Measurements from ENCODE around the gene ADRA1B. TPM values are rescaled to one million over a fixed set of nuclear protein-coding genes. Genes with fewer than 3 reads are reported as not detected.
A peak's percentile ranks its signal among the peaks of the same experiment; 100 is the strongest.
"Not testable (repeated sequence)": the region's sequence is repeated elsewhere in the genome, so short reads cannot be mapped to it uniquely, and the experiment has no call there.

ADRA1B gene
- total RNA-seq, 2 experiments from 2014 or later, result not detected

- not testable (repeated sequence) for H3K27me3 Mint-ChIP-seq
Measured at GRCh38 chr5:160008529-160008876, 92.2 kb downstream of the ADRA1B start.

GRCh38 chr5:160008877-160009590, 92.8 kb downstream of the ADRA1B start, which contains the start of gene TTC1:
Gene TTC1, plus strand, starts transcription at chr5:160009139. Its CDS starts 1,390 bp downstream, at chr5:160010529.
- ATAC-seq (peak; percentile 98), DNase-seq (peak; percentile 95)
- peak within 1 kb of the TSS; percentile 96 for H3K27ac Mint-ChIP-seq
- H3K4me1 Mint-ChIP-seq, result peaks cover 26% of the 10 kb centered on the region
- intact Hi-C loops (cut with DNase I, micrococcal nuclease), result loop anchor here (1.0 to 10.0 kb wide), 6 partner anchors 110 to 804 kb away; partner anchors contain the start of genes PWWP2A (in 2 of the 2), RNF145 (in 2 of the 2), SLU7 (in 1 of the 2) and UBLCP1 (in 1 of the 2)
- H3K36me3 Mint-ChIP-seq (ENCODE audit: low read depth), result peaks cover 23% of the 10 kb centered on the region
- H3K9me3 Mint-ChIP-seq (ENCODE audit: low read depth), result no peaks in the 10 kb centered on the region
- ChIA-PET POLR2A (interaction anchor here (0.7 kb wide), 2 partner anchors 409 to 509 kb away, joined by 4 to 8 read pairs; no protein-coding TSS in a partner anchor), CTCF (interaction anchor here (0.8 to 2.0 kb wide), 8 partner anchors 11 to 599 kb away, joined by 3 to 20 read pairs (median 4); no protein-coding TSS in a partner anchor)
- no peaks in the 10 kb centered on the region for H3K27me3 Mint-ChIP-seq
- peak within 1 kb of the TSS; percentile 92 for H3K4me3 Mint-ChIP-seq

More at GRCh38 chr5:160008529-160008876, 92.2 kb downstream of the ADRA1B start:
- DNase-seq; POLR2A ChIA-PET; ATAC-seq; H3K9me3 Mint-ChIP-seq (ENCODE audit: low read depth): not testable (repeated sequence)
- Mint-ChIP-seq H3K4me3 (peak overlapping the region; percentile 92), H3K36me3 (ENCODE audit: low read depth) (peaks cover 20% of the 10 kb centered on the region), H3K27ac (peak overlapping the region; percentile 42), H3K4me1 (peaks cover 26% of the 10 kb centered on the region)
- CTCF ChIA-PET, result interaction anchor here (0.9 to 2.0 kb wide), 3 partner anchors 12 to 493 kb away, joined by 6 to 20 read pairs (median 6); no protein-coding TSS in a partner anchor
- intact Hi-C loops (cut with DNase I, micrococcal nuclease), result loop anchor here (2.0 to 10.0 kb wide), 5 partner anchors 409 to 804 kb away; partner anchors contain the start of genes RNF145 (in 2 of the 2), SLU7 (in 1 of the 2) and UBLCP1 (in 1 of the 2)

- Mint-ChIP-seq H3K4me1 (peaks cover 26% of the 10 kb centered on the region), H3K4me3 (peak overlapping the region; percentile 92), H3K36me3 (ENCODE audit: low read depth) (peaks cover 23% of the 10 kb centered on the region), H3K9me3 (ENCODE audit: low read depth) (no peaks in the 10 kb centered on the region), H3K27ac (peak overlapping the region; percentile 96), H3K27me3 (no peaks in the 10 kb centered on the region)
- DNase-seq (no peak), ATAC-seq (no peak)
- intact Hi-C loops (cut with DNase I, micrococcal nuclease), result loop anchor here (1.0 to 10.0 kb wide), 6 partner anchors 110 to 805 kb away; partner anchors contain the start of genes PWWP2A (in 2 of the 2), RNF145 (in 2 of the 2), SLU7 (in 1 of the 2) and UBLCP1 (in 1 of the 2)
- POLR2A ChIA-PET, result interaction anchor here (0.7 kb wide), 1 partner anchor 510 kb away, joined by 4 read pairs; no protein-coding TSS in a partner anchor
- CTCF ChIA-PET, result interaction anchor here (0.8 to 2.0 kb wide), 8 partner anchors 11 to 599 kb away, joined by 3 to 20 read pairs (median 4); no protein-coding TSS in a partner anchor
Measured at GRCh38 chr5:160009591-160009989, 93.3 kb downstream of the ADRA1B start.

GRCh38 chr5:160011471-160011870, 95.2 kb downstream of the ADRA1B start:
- CTCF ChIA-PET, result interaction anchor here (0.8 to 1.9 kb wide), 2 partner anchors 9 to 10 kb away, joined by 5 to 9 read pairs; no protein-coding TSS in a partner anchor
- no peak for DNase-seq
- POLR2A ChIA-PET, result interaction anchor here (0.7 kb wide), 1 partner anchor 804 kb away, joined by 3 read pairs; no protein-coding TSS in a partner anchor
- Mint-ChIP-seq H3K4me1 (peaks cover 26% of the 10 kb centered on the region), H3K36me3 (ENCODE audit: low read depth) (peaks cover 23% of the 10 kb centered on the region), H3K27ac (peak overlapping the region; percentile 17), H3K9me3 (ENCODE audit: low read depth) (no peaks in the 10 kb centered on the region), H3K27me3 (no peaks in the 10 kb centered on the region), H3K4me3 (peak overlapping the region; percentile 92)
- intact Hi-C loops (cut with DNase I, micrococcal nuclease), result no loop called here
- ATAC-seq, result no peak

- CTCF ChIA-PET; ATAC-seq; H3K27me3 Mint-ChIP-seq; H3K9me3 Mint-ChIP-seq (ENCODE audit: low read depth); DNase-seq; intact Hi-C loops (cut with DNase I, micrococcal nuclease); POLR2A ChIA-PET; H3K27ac Mint-ChIP-seq; H3K4me3 Mint-ChIP-seq: not testable (repeated sequence)
- Mint-ChIP-seq H3K4me1 (peaks cover 22% of the 10 kb centered on the region), H3K36me3 (ENCODE audit: low read depth) (peaks cover 29% of the 10 kb centered on the region)
Measured at GRCh38 chr5:160014197-160014596, 97.9 kb downstream of the ADRA1B start.

- H3K36me3 Mint-ChIP-seq (ENCODE audit: low read depth), result peaks cover 18% of the 10 kb centered on the region
- intact Hi-C loops (cut with DNase I, micrococcal nuclease), result no loop called here
- POLR2A ChIA-PET, result no interaction called here
Measured at GRCh38 chr5:160018945-160019625, 102.8 kb downstream of the ADRA1B start.

GRCh38 chr5:160020266-160020770, 104.0 kb downstream of the ADRA1B start:
- Mint-ChIP-seq H3K4me1 (peaks cover 17% of the 10 kb centered on the region), H3K36me3 (ENCODE audit: low read depth) (peaks cover 18% of the 10 kb centered on the region), H3K27me3 (no peaks in the 10 kb centered on the region), H3K9me3 (ENCODE audit: low read depth) (no peaks in the 10 kb centered on the region), H3K4me3 (no peak overlapping the region), H3K27ac (no peak overlapping the region)
- intact Hi-C loops (cut with DNase I, micrococcal nuclease), result loop anchor here (2.0 to 5.0 kb wide), 2 partner anchors 370 to 372 kb away; no protein-coding TSS in a partner anchor
- DNase-seq (no peak), ATAC-seq (no peak)
- ChIA-PET CTCF (interaction anchor here (0.8 to 1.5 kb wide), 7 partner anchors 9 to 371 kb away, joined by 3 to 6 read pairs (median 4); partner anchors contain the start of gene TTC1), POLR2A (no interaction called here)

More at GRCh38 chr5:160018945-160019625, 102.8 kb downstream of the ADRA1B start:
- H3K4me1 Mint-ChIP-seq, result peaks cover 17% of the 10 kb centered on the region
- no peaks in the 10 kb centered on the region for H3K27me3 Mint-ChIP-seq
- H3K9me3 Mint-ChIP-seq (ENCODE audit: low read depth), result no peaks in the 10 kb centered on the region
- H3K27ac Mint-ChIP-seq, result no peak overlapping the region
- no peak for ATAC-seq
- H3K4me3 Mint-ChIP-seq, result no peak overlapping the region
- no peak for DNase-seq
- CTCF ChIA-PET, result interaction anchor here (0.6 to 1.2 kb wide), 3 partner anchors 8 to 352 kb away, joined by 4 to 5 read pairs (median 4); no protein-coding TSS in a partner anchor

- ChIA-PET POLR2A (no interaction called here), CTCF (interaction anchor here (0.7 to 2.1 kb wide), 15 partner anchors 8 to 1584 kb away, joined by 3 to 56 read pairs (median 8); partner anchors contain the start of gene TTC1)
- Mint-ChIP-seq H3K27me3 (no peaks in the 10 kb centered on the region), H3K9me3 (ENCODE audit: low read depth) (no peaks in the 10 kb centered on the region), H3K36me3 (ENCODE audit: low read depth) (peaks cover 22% of the 10 kb centered on the region), H3K4me3 (no peak overlapping the region), H3K27ac (no peak overlapping the region), H3K4me1 (peaks cover 22% of the 10 kb centered on the region)
- intact Hi-C loops (cut with DNase I, micrococcal nuclease), result loop anchor here (1.0 to 5.0 kb wide), 3 partner anchors 97 to 371 kb away; no protein-coding TSS in a partner anchor
- ATAC-seq (no peak), DNase-seq (no peak)
Measured at GRCh38 chr5:160020964-160021363, 104.7 kb downstream of the ADRA1B start.

- ATAC-seq (peak; percentile 95), DNase-seq (peak; percentile 61)
- H3K27ac Mint-ChIP-seq, result no peak overlapping the region
- H3K27me3 Mint-ChIP-seq, result no peaks in the 10 kb centered on the region
- peaks cover 25% of the 10 kb centered on the region for H3K4me1 Mint-ChIP-seq
- no peaks in the 10 kb centered on the region for H3K9me3 Mint-ChIP-seq (ENCODE audit: low read depth)
- H3K4me3 Mint-ChIP-seq, result no peak overlapping the region
- intact Hi-C loops (cut with DNase I, micrococcal nuclease), result loop anchor here (1.0 to 5.0 kb wide), 5 partner anchors 96 to 370 kb away; no protein-coding TSS in a partner anchor
- ChIA-PET CTCF (interaction anchor here (0.5 to 2.1 kb wide), 47 partner anchors 9 to 1585 kb away, joined by 3 to 56 read pairs (median 4); partner anchors contain the start of gene TTC1), POLR2A (interaction anchor here (0.7 to 1.1 kb wide), 2 partner anchors 49 to 323 kb away, joined by 4 read pairs; no protein-coding TSS in a partner anchor)
- peaks cover 27% of the 10 kb centered on the region for H3K36me3 Mint-ChIP-seq (ENCODE audit: low read depth)
Measured at GRCh38 chr5:160021831-160022446, 105.7 kb downstream of the ADRA1B start.

All from activated CD4-positive, alpha-beta T cell treated with anti-CD3 and anti-CD28 coated beads for 36 hours (primary cell).